Measurements from ENCODE around the gene IFI27.

Gene IFI27

DNA sequence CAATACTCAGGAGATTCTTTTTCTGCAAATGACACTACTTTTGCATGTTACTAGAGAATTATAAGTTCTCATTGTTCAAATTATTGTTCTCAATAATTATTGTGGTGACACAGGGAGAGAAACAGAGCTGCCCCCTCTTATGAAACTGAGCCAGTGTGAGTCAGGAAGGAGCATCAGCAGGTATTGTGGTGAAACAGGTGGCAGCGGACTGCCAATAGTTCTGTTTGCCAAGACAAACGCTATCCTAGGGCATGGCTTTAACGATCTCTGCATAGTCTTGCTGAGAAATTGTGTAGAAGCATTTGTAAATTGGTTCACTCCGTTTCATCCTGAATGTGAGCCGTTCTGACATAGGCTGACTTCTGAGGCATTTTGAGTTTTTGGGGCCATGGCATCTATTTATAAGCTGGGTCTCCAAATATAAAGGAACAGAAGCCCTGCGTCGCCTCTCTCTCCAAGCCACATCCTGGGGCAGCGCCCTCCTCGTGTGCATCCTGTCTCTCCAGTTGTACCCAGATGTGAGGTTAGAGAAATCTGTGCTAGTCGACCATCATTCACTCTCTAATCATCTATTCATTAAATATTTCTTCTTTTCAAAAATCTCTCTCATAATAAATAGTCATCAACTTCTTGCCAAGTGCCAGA, 47.8 kb downstream of the IFI27 start:
- Histone ChIP-seq H3K4me3 (replicated peaks; ENCODE audit: low read depth, low read length) (no peak overlapping the region), H3K36me3 (ENCODE audit: control insufficient read depth, insufficient read depth, low read length) (no peaks in the 10 kb centered on the region)

DNA sequence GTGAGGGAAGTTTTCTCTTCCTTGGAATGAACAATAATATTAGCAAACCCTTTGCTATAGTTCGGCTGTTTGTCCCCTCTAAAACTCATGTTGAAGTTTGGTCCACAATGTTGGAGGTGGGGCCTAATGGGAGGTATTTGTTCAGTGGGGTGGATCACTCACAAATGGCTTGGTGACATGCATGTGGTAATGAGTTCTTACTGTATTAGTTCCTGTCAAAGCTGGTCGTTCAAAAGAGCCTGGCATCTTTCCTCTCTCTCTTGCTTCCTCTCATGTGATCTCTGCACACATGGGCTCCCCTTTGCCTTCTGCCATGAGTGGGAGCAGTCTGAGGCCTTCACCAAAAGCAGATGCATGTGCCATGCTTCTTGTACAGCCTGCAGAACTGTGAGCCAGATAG, 50.5 kb downstream of the IFI27 start:
- 0 out of 2 replicates have a peak, but pooled peaks cover 1% of the 10 kb centered on the region for H3K27me3 ChIP-seq (replicated peaks; ENCODE audit: control insufficient read depth, insufficient read depth, low read length)
- TF ChIP-seq, protein P1, sequence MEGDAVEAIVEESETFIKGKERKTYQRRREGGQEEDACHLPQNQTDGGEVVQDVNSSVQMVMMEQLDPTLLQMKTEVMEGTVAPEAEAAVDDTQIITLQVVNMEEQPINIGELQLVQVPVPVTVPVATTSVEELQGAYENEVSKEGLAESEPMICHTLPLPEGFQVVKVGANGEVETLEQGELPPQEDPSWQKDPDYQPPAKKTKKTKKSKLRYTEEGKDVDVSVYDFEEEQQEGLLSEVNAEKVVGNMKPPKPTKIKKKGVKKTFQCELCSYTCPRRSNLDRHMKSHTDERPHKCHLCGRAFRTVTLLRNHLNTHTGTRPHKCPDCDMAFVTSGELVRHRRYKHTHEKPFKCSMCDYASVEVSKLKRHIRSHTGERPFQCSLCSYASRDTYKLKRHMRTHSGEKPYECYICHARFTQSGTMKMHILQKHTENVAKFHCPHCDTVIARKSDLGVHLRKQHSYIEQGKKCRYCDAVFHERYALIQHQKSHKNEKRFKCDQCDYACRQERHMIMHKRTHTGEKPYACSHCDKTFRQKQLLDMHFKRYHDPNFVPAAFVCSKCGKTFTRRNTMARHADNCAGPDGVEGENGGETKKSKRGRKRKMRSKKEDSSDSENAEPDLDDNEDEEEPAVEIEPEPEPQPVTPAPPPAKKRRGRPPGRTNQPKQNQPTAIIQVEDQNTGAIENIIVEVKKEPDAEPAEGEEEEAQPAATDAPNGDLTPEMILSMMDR (IDR thresholded peaks at IDR 0.05; ENCODE audit: insufficient read depth, low read length, poor library complexity, severe bottlenecking) = no peak
- no peak for DNase-seq (ENCODE audit: extremely low read depth, insufficient read length)
- no peaks in the 10 kb centered on the region for H3K36me3 ChIP-seq (ENCODE audit: control insufficient read depth, insufficient read depth, low read length)
- no peak overlapping the region for H3K4me3 ChIP-seq (replicated peaks; ENCODE audit: low read depth, low read length)

More for the DNA sequence above, 47.8 kb downstream of the IFI27 start:
- DNase-seq (ENCODE audit: extremely low read depth, insufficient read length) = no peak
- TF ChIP-seq, protein P1 (IDR thresholded peaks at IDR 0.05; ENCODE audit: insufficient read depth, low read length, poor library complexity, severe bottlenecking) = no peak
- H3K27me3 ChIP-seq (replicated peaks; ENCODE audit: control insufficient read depth, insufficient read depth, low read length) = peaks cover 1% of the 10 kb centered on the region; the same call in 1 of the 2 replicates

DNA sequence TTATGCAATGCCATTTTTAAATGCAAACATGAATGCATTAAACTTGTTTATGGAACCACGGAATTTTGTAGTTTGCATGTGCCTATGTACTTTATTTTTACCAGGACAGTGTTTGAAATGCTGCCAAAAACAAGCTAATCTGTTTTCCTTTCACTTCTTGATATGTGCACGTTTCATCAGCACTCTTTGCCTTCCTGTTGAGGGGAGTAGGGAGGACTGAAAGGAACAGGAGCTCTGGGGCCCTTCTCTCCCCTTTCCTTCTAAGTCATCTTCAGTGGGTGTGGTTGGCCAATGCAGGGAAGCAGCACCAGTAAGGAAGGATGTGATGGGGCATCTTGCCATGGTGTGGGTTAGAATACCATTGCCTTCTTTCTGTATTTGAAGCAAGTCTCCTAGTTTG, 51.4 kb downstream of the IFI27 start:
- H3K4me3 ChIP-seq (replicated peaks; ENCODE audit: low read depth, low read length) = no peak overlapping the region
- no peaks in the 10 kb centered on the region for H3K36me3 ChIP-seq (ENCODE audit: control insufficient read depth, insufficient read depth, low read length)
- DNase-seq (ENCODE audit: extremely low read depth, insufficient read length) = no peak
- TF ChIP-seq, protein P1 (IDR thresholded peaks at IDR 0.05; ENCODE audit: insufficient read depth, low read length, poor library complexity, severe bottlenecking) = no peak
- H3K27me3 ChIP-seq (replicated peaks; ENCODE audit: control insufficient read depth, insufficient read depth, low read length) = 0 out of 2 replicates have a peak, but pooled peaks cover 1% of the 10 kb centered on the region

DNA sequence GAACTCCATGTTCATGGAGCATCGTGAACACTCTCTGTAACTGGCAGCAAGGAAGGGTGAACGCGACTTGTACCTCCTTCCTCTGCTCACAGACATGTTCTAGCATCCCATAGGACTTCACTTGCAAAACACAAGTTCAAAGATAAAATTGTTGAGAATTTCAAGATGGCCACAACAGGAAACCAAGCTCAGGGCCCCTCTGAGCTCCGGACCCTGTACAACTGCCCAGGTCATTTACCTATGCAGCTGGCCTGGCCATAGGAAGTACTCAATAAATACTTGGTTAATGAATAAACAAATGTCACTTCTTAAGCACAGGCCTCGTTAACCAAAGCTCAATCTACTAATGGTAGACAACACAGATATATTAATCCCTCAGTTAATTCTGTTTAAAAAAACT, 51.9 kb downstream of the IFI27 start:
- Histone ChIP-seq H3K36me3 (ENCODE audit: control insufficient read depth, insufficient read depth, low read length) (no peaks in the 10 kb centered on the region), H3K4me3 (replicated peaks; ENCODE audit: low read depth, low read length) (no peak overlapping the region), H3K27me3 (replicated peaks; ENCODE audit: control insufficient read depth, insufficient read depth, low read length) (0 out of 2 replicates have a peak, but pooled peaks cover 1% of the 10 kb centered on the region)
- TF ChIP-seq, protein P1 (IDR thresholded peaks at IDR 0.05; ENCODE audit: insufficient read depth, low read length, poor library complexity, severe bottlenecking) = no peak
- no peak for DNase-seq (ENCODE audit: extremely low read depth, insufficient read length)

DNA sequence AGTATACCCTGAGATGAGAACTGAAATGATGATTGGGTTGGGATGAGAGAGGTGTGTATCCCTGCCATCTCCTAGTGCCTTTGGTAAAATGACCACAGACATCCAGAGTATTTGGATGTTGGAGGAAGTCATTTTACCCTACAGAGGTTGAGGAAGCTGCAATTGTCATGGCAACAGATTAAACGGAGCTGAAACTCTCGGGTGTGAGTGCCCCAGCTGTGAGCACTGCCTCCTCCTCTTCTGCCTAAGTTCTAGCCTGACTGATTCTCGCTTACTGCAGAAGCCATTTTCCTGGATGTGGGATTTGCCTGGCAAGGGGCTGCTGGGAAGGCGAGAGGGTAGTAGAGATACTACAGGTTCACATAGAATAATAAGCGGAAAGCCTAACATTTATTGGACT, 53.3 kb downstream of the IFI27 start:
- H3K4me3 ChIP-seq (replicated peaks; ENCODE audit: low read depth, low read length) = no peak overlapping the region
- no peak for DNase-seq (ENCODE audit: extremely low read depth, insufficient read length)
- no peaks in the 10 kb centered on the region for H3K36me3 ChIP-seq (ENCODE audit: control insufficient read depth, insufficient read depth, low read length)
- TF ChIP-seq, protein P1 (IDR thresholded peaks at IDR 0.05; ENCODE audit: insufficient read depth, low read length, poor library complexity, severe bottlenecking) = no peak
- H3K27me3 ChIP-seq (replicated peaks; ENCODE audit: control insufficient read depth, insufficient read depth, low read length) = 0 out of 2 replicates have a peak, but pooled peaks cover 1% of the 10 kb centered on the region

All from GM06990 (cell line).